GM06990 (cell line): ENCODE measurements around the gene MYOD1.
A peak's percentile ranks its signal among the peaks of the same experiment; 100 is the strongest.

Source experiments
- DNase-seq: peaks from one replicate; pipeline ENCODE4 v3.0.0-alpha.2; 2011; ENCODE audit not compliant: insufficient read length; ENCODE audit errors: extremely low read depth
- H3K27me3 ChIP-seq: replicated peaks from 2 replicates; pipeline ENCODE4 v1.6.0; 2011; ENCODE audit warnings: low read length; ENCODE audit not compliant: control insufficient read depth, insufficient read depth
- H3K36me3 ChIP-seq: 2 replicates; pipeline ENCODE4 v1.5.1; 2011; ENCODE audit warnings: low read length; ENCODE audit not compliant: control insufficient read depth, insufficient read depth
- H3K4me3 ChIP-seq: replicated peaks from 2 replicates; pipeline ENCODE4 v1.5.1; 2011; ENCODE audit warnings: low read depth, mild to moderate bottlenecking, control low read depth, low read length
- TF ChIP-seq, protein P1 (sequence below): IDR thresholded peaks from 2 replicates; pipeline ENCODE4 v1.5.1; 2011; ENCODE audit warnings: low read length, control low read depth, mild to moderate bottlenecking, inconsistent platforms; ENCODE audit not compliant: insufficient read depth, poor library complexity, severe bottlenecking

Gene MYOD1

DNA sequence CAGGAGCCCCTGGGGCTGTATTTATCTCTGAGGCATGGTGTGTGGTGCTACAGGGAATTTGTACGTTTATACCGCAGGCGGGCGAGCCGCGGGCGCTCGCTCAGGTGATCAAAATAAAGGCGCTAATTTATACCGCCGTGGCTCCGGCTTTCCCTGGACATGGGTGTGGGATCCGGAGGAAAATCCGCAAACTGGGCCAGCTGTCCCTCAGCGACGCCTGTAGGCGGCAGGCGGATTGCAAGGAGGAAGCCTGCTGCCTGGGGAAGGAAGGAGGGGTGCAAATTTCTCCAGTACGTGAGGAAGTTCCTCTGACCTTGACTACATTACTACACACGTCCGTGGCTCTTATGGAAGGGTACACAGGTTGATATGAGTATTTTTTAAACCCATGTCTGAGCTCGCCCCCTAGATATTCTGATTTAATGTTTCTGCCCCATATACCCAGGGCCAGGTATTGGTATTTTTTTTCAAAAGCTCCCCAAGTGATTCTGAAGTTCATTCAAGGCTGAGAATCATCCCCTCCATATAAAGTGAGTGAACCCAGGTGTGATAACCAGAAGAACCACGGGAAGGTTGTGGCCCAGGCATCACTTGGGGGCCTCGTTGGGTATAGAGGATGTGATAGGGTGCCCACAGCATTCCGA is 2.8 kb downstream of the MYOD1 start:
- Histone ChIP-seq H3K4me3 (no peak overlapping the region), H3K27me3 (no peaks in the 10 kb centered on the region; the same call in none of the 2 replicates), H3K36me3 (no peaks in the 10 kb centered on the region)
- TF ChIP-seq, protein P1, sequence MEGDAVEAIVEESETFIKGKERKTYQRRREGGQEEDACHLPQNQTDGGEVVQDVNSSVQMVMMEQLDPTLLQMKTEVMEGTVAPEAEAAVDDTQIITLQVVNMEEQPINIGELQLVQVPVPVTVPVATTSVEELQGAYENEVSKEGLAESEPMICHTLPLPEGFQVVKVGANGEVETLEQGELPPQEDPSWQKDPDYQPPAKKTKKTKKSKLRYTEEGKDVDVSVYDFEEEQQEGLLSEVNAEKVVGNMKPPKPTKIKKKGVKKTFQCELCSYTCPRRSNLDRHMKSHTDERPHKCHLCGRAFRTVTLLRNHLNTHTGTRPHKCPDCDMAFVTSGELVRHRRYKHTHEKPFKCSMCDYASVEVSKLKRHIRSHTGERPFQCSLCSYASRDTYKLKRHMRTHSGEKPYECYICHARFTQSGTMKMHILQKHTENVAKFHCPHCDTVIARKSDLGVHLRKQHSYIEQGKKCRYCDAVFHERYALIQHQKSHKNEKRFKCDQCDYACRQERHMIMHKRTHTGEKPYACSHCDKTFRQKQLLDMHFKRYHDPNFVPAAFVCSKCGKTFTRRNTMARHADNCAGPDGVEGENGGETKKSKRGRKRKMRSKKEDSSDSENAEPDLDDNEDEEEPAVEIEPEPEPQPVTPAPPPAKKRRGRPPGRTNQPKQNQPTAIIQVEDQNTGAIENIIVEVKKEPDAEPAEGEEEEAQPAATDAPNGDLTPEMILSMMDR, result no peak
- DNase-seq, result no peak

- no peaks in the 10 kb centered on the region for H3K36me3 ChIP-seq
- H3K4me3 ChIP-seq, result no peak overlapping the region
- no peaks in the 10 kb centered on the region; the same call in none of the 2 replicates for H3K27me3 ChIP-seq
- TF ChIP-seq, protein P1, result no peak
- DNase-seq, result no peak
Observed at GRCh38 chr11:17724020-17724908, 4.9 kb downstream of the MYOD1 start.

DNA sequence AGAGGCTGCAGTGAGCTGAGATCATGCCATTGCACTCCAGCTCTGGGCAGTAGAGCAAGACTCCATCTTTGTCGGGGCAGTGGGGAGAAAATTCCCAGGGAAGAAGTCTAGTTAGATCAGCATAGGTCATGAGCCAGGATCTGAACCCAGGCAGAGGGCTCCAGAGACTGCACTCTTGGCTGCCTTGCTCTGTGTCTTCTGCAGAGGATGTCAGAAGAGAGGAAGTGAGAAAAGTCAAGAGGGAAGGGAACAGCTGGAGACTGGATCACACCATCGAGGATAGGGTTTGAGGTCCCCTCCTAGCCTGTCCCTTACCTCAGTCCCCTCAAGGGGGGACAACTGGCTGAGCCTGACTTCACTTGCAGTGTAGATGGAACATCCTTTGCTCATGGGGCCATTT is 5.8 kb downstream of the MYOD1 start:
- DNase-seq, result no peak
- TF ChIP-seq, protein P1, result no peak
- H3K4me3 ChIP-seq, result no peak overlapping the region
- no peaks in the 10 kb centered on the region for H3K36me3 ChIP-seq
- no peaks in the 10 kb centered on the region; the same call in none of the 2 replicates for H3K27me3 ChIP-seq

DNA sequence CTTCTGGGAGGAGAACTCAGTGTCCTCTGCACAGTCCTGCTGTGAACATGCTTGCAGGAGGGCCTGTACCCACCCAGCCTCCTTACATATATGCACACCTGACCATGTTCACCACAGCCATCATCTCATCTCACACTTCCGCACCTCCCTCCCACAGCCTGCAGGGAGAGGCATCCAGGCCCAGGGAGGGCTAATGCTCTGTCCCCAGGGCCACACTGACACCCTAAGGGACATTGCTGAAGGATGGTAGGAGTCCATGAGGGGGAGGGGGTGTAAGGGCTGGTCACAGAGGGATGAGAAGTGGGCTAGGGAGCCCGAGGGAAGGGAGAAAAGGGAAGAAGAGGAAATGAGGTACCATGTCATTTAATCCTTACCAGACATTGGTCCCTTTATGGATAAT is 10.8 kb downstream of the MYOD1 start:
- no peaks in the 10 kb centered on the region; the same call in 1 of the 2 replicates for H3K27me3 ChIP-seq
- TF ChIP-seq, protein P1, result no peak
- DNase-seq, result no peak
- H3K36me3 ChIP-seq, result no peaks in the 10 kb centered on the region
- no peak overlapping the region for H3K4me3 ChIP-seq

DNA sequence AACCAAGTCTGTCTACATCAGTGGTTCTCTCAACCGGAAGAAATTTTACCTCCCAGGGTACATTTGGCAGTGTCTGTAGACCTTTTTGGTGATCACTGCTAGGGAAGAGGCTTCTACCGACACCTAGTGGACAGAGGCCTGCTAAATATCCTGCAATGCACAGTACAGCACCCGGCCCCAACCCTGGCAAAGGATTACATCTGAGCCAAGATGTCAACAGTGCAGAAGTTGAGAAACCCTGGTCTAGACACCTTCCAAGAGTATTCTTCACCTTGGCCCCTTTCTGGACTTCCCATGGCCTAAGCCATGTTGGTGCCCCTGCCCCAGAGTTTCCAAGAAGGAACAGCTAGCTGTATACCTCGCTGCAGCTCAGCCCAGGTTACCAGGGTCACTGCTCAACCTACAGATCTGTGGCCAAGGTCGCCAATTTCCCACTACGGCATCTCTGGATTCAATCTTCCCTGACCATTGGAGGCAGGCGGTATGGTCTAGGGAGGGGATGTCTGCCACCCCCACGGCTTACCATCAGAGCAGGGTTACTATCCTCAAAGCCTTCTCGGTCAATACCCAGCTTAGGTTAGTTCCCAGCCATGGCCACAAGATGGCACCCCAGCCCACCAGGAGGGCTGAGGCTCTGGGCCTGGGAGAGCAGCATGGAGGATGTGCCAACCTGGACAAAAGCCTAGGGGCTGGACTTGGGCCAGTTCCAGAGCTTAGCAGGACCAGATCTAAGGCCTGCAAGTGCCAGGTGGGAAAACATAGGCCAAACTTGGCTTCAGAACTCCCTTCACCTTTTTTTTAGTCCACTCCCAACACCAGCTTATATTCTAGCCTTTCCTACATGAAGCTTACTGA is 11.5 kb downstream of the MYOD1 start:
- H3K27me3 ChIP-seq, result no peaks in the 10 kb centered on the region; the same call in 1 of the 2 replicates
- H3K36me3 ChIP-seq, result no peaks in the 10 kb centered on the region
- TF ChIP-seq, protein P1, result peak; percentile 94
- DNase-seq, result peak; percentile 43
- H3K4me3 ChIP-seq, result no peak overlapping the region
